Endometrial microvascular endothelial cells (primary cell): ENCODE results near the gene HTR7. TPM values are rescaled to one million over a fixed set of nuclear protein-coding genes. Genes with fewer than 3 reads are reported as not detected.
"Not testable (repeated sequence)": the region's sequence is repeated elsewhere in the genome, so short reads cannot be mapped to it uniquely, and the experiment has no call there.

Experiments
- in situ Hi-C: cut with HindIII; loops from 2 replicates; pipeline ENCODE4 v1.10.0; 2017; ENCODE audit warnings: low sequenced_read_pairs, low pct_unique_long_range_greater_than_20kb; ENCODE audit errors: inconsistent ontology term
- total RNA-seq: library from RNA; depleted of rRNA; stranded (reverse); fragments of >200 nt; gene quantifications from one replicate; pipeline ENCODE4 v1.2.3, GENCODE V29; 2015; ENCODE audit errors: inconsistent ontology term

HTR7 gene
- 1.3 TPM for total RNA-seq

GRCh38 chr10:90857635-90858460, at the start of gene HTR7:
Gene HTR7 (minus strand): TSS chr10:90858039. CDS start chr10:90857671, 368 bp downstream.
- in situ Hi-C loops: no loop called here

DNA sequence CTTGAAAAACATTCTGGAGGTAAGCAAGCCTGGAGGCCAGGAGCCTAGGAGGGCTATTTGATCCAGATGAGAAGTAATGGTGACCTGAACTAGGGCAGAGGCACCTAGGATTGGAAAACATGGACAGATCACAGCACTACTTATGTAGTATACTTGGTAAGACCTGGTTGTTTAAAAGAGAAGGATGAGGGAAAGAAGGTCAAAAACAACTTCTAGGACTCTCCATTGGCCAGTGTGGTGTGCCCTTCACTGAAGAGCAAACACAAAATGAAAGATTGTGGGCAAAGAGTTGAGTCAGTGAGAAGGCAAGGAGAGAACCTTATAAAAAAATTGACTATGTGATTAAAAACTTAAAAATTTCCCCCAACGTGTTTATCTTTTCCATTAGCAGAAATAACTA, 48.8 kb upstream of the HTR7 start:
- in situ Hi-C loops: loop anchor here (25.0 kb wide), 1 partner anchor 356 kb away; no protein-coding TSS in a partner anchor

DNA sequence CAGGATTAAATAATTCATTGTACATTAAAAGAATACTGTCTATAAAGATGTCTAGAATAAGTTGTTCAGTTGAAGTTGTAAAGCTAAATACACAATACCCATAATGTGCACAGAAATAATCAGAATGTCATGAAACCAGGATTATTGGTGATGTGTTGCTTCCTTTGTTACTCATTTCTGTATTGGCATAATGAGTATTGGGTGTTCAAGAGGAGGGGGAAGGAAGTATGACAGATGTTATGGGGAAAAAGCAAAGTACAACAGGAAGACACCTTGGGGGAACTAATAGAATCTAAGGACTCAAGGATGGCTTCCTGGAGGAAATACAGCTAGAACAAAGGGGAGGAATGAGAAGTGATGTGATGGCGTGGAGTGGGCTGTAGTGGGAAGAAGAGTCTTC, 48.1 kb upstream of the HTR7 start:
- in situ Hi-C loops: loop anchor here (25.0 kb wide), 1 partner anchor 356 kb away; no protein-coding TSS in a partner anchor

- in situ Hi-C loops: not testable (repeated sequence)
Measured at GRCh38 chr10:90896916-90897315, 39.1 kb upstream of the HTR7 start.

- in situ Hi-C loops: no loop called here
Measured at GRCh38 chr10:90893190-90893589, 35.4 kb upstream of the HTR7 start.

- in situ Hi-C loops: no loop called here
Measured at GRCh38 chr10:90890347-90890746, 32.5 kb upstream of the HTR7 start.

GRCh38 chr10:90889636-90890035, 31.8 kb upstream of the HTR7 start:
- in situ Hi-C loops: no loop called here

DNA sequence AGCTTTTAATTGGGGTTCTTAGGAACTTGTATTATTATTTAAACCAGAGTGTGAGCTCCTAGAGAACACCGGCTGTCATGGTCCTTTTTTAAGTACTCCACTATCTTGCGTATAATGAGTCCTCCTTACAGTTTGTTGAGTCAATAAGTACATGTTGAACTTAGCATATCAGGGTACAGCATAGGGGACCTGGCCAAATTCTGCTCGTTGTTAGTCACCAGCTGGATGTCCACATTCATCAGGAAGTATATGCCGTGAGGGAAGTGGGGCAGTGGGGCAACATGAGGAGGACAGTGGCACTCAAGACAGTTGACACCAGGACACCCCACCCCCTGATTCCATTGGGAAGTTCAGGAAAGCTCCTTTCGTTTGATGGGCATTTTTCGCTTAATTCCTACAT, 30.5 kb upstream of the HTR7 start:
- in situ Hi-C loops: no loop called here

- in situ Hi-C loops: no loop called here
Measured at GRCh38 chr10:90887555-90887954, 29.7 kb upstream of the HTR7 start.

GRCh38 chr10:90885176-90885575, 27.3 kb upstream of the HTR7 start:
- in situ Hi-C loops: no loop called here

- in situ Hi-C loops: no loop called here
Measured at GRCh38 chr10:90884431-90884830, 26.6 kb upstream of the HTR7 start.

- in situ Hi-C loops: not testable (repeated sequence)
Measured at GRCh38 chr10:90880059-90880719, 22.4 kb upstream of the HTR7 start.

- in situ Hi-C loops: no loop called here
Measured at GRCh38 chr10:90879062-90879461, 21.2 kb upstream of the HTR7 start.

- in situ Hi-C loops: no loop called here
Measured at GRCh38 chr10:90872648-90873020, 14.8 kb upstream of the HTR7 start.

GRCh38 chr10:90871766-90872647, 14.2 kb upstream of the HTR7 start, which contains the start of gene RPP30:
Gene RPP30 (plus strand): TSS chr10:90871974. CDS start chr10:90871987, 13 bp downstream.
- in situ Hi-C loops: no loop called here

DNA sequence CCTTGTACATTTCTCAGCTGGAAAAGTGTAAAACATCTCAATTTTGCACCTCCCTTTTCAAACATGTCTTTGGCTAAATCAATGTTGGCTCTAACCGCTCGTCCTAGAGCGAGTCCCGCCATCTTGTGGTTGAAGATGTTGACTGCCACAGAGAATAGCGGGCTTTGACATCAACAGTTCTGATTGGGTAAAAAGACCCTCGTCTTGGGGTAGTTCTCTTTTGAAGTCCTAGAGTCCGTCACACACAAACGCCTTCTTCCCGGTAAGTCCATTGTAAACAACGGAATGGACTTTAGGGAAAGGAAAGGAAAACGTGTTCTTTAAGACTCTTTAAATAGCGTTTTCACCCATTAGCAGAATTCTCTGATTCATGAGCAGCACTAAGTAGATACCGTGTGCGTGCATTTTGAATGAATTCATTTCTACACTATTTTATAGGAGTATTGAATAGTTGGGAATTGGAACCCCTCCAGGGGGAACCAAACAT, 13.5 kb upstream of the HTR7 start:
- in situ Hi-C loops: no loop called here

DNA sequence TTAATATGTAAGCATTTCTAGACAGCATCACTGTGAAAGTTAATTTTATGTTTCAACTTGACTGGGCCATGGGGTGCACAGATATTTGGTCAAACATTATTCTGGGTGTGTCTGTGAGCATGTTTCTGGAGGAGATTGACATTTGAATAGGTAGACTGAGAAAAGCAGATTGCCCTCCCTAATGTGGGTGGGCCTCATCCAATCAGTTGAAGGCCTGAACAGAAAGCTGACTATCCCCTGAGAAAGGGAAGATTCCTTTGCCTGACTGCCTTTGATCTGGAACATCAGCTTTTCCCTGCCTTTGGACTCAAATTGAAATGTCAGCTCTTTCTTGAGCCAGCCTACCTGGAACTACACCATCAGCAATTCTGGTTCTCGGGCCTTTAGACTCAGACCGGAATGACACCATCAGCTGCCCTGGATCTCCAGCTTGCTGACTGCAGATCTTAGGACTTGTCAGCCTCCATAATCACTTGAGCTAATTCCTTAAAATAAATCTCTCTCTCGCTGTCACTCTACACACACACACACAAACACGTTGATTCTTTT, 8.3 kb upstream of the HTR7 start:
- in situ Hi-C loops: no loop called here

DNA sequence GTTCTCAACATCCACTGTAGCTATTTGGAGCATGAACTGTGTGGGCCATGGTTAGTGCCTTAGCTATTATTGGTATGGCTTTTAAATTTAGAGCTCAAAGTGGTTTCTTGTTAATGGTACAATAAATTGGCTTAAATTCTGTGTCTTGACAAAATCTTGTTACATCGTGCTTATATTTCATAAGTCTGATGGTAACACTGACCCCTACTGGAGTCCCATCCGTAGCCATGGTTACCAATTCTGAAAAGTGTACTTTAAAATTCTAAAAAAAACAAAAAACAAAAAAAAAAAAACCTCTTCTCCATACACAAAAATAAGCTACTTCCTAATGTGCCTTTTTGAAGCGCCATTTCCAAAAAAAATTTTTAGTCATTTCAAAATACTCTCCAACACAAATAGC, 7.6 kb upstream of the HTR7 start:
- in situ Hi-C loops: no loop called here
